ENCODE measurements around the gene VLDLR. TPM values are rescaled to one million over a fixed set of nuclear protein-coding genes. Genes with fewer than 3 reads are reported as not detected.

The VLDLR gene
- total RNA-seq, 2 experiments from 2014 or later, result 13.0 to 17.1 TPM

- Mint-ChIP-seq H3K9me3 (no peaks in the 10 kb centered on the region), H3K27ac (no peak overlapping the region), H3K4me1 (ENCODE audit: low read depth) (no peaks in the 10 kb centered on the region), H3K4me3 (no peak overlapping the region), H3K27me3 (peaks cover 28% of the 10 kb centered on the region), H3K36me3 (ENCODE audit: low read depth) (no peaks in the 10 kb centered on the region)
- DNase-seq (no peak), ATAC-seq (no peak)
- ChIA-PET POLR2A (no interaction called here), CTCF (no interaction called here)
- intact Hi-C loops (cut with micrococcal nuclease), result no loop called here
- no peak for TF ChIP-seq CTCF (IDR thresholded peaks at IDR 0.05)
These were observed 8.6 kb downstream of the VLDLR start for GRCh38 chr9:2630158-2630557.

- H3K4me1 Mint-ChIP-seq (ENCODE audit: low read depth), result no peaks in the 10 kb centered on the region
- H3K4me3 Mint-ChIP-seq, result no peak overlapping the region
- POLR2A ChIA-PET, result no interaction called here
- H3K9me3 Mint-ChIP-seq, result no peaks in the 10 kb centered on the region
- ATAC-seq (no peak), DNase-seq (no peak)
- peaks cover 20% of the 10 kb centered on the region for H3K27me3 Mint-ChIP-seq
- intact Hi-C loops (cut with micrococcal nuclease), result no loop called here
- CTCF ChIA-PET, result no interaction called here
- no peak overlapping the region for H3K27ac Mint-ChIP-seq
- no peak for TF ChIP-seq CTCF (IDR thresholded peaks at IDR 0.05)
- no peaks in the 10 kb centered on the region for H3K36me3 Mint-ChIP-seq (ENCODE audit: low read depth)
These were observed 9.7 kb downstream of the VLDLR start for GRCh38 chr9:2631263-2631662.

GRCh38 chr9:2634153-2634552, 12.6 kb downstream of the VLDLR start:
- no peak overlapping the region for H3K4me3 Mint-ChIP-seq
- no peak for TF ChIP-seq CTCF (IDR thresholded peaks at IDR 0.05)
- intact Hi-C loops (cut with micrococcal nuclease), result no loop called here
- no peaks in the 10 kb centered on the region for H3K9me3 Mint-ChIP-seq
- DNase-seq (no peak), ATAC-seq (no peak)
- H3K36me3 Mint-ChIP-seq (ENCODE audit: low read depth), result peaks cover 1% of the 10 kb centered on the region
- CTCF ChIA-PET, result no interaction called here
- POLR2A ChIA-PET, result no interaction called here
- peaks cover 9% of the 10 kb centered on the region for H3K27me3 Mint-ChIP-seq
- peaks cover 7% of the 10 kb centered on the region for H3K4me1 Mint-ChIP-seq (ENCODE audit: low read depth)
- H3K27ac Mint-ChIP-seq, result no peak overlapping the region

- Mint-ChIP-seq H3K9me3 (no peaks in the 10 kb centered on the region), H3K27me3 (peaks cover 9% of the 10 kb centered on the region), H3K27ac (no peak overlapping the region), H3K4me1 (ENCODE audit: low read depth) (peaks cover 13% of the 10 kb centered on the region), H3K4me3 (no peak overlapping the region), H3K36me3 (ENCODE audit: low read depth) (peaks cover 6% of the 10 kb centered on the region)
- ATAC-seq (no peak), DNase-seq (no peak)
- intact Hi-C loops (cut with micrococcal nuclease), result no loop called here
- no peak for TF ChIP-seq CTCF (IDR thresholded peaks at IDR 0.05)
- ChIA-PET POLR2A (no interaction called here), CTCF (no interaction called here)
These were observed 13.2 kb downstream of the VLDLR start for GRCh38 chr9:2634818-2635217.

GRCh38 chr9:2635922-2636321, 14.3 kb downstream of the VLDLR start:
- ChIA-PET POLR2A (no interaction called here), CTCF (no interaction called here)
- ATAC-seq (no peak), DNase-seq (no peak)
- Mint-ChIP-seq H3K27ac (no peak overlapping the region), H3K9me3 (no peaks in the 10 kb centered on the region), H3K27me3 (peaks cover 6% of the 10 kb centered on the region), H3K4me3 (no peak overlapping the region), H3K4me1 (ENCODE audit: low read depth) (peaks cover 13% of the 10 kb centered on the region), H3K36me3 (ENCODE audit: low read depth) (peaks cover 12% of the 10 kb centered on the region)
- no peak for TF ChIP-seq CTCF (IDR thresholded peaks at IDR 0.05)
- intact Hi-C loops (cut with micrococcal nuclease), result no loop called here

All from activated CD8-positive, alpha-beta T cell treated with anti-CD3 and anti-CD28 coated beads for 36 hours (primary cell).